Liver (tissue), 9 donors: Measurements from ENCODE around the gene EGFLAM. TPM values are rescaled to one million over a fixed set of nuclear protein-coding genes. Genes with fewer than 3 reads are reported as not detected.

Experiments used
- DNase-seq: peaks from one replicate; pipeline ENCODE4 v3.0.0-alpha.2; 2017; ENCODE audit warnings: low spot score
- H3K27ac ChIP-seq, 2 donors: one replicate each; pipeline ENCODE4 v1.7.0; 2013; ENCODE audit warnings: inconsistent platforms in 2 of 2, low read length in 2 of 2, control low read depth in 1 of 2, low read depth in 1 of 2, mild to moderate bottlenecking in 1 of 2
- H3K27me3 ChIP-seq, 4 donors: one replicate each; pipeline versions ENCODE4 v1.6.1 to v1.7.0; 2013; ENCODE audit warnings: low read length in 3 of 4, inconsistent platforms in 1 of 4, mild to moderate bottlenecking in 1 of 4, moderate library complexity in 1 of 4; ENCODE audit not compliant: control insufficient read depth in 4 of 4, insufficient read depth in 4 of 4
- H3K36me3 ChIP-seq, 4 donors: one replicate each; pipeline versions ENCODE4 v1.6.1 to v1.7.0; 2013; ENCODE audit warnings: low read length in 3 of 4, mild to moderate bottlenecking in 3 of 4, low read depth in 1 of 4, moderate library complexity in 1 of 4; ENCODE audit not compliant: control insufficient read depth in 4 of 4, insufficient read depth in 3 of 4
- H3K4me1 ChIP-seq, 4 donors: one replicate each; pipeline versions ENCODE4 v1.6.1 to v1.7.0; 2013; ENCODE audit warnings: low read length in 3 of 4, mild to moderate bottlenecking in 3 of 4, moderate library complexity in 1 of 4; ENCODE audit not compliant: control insufficient read depth in 4 of 4, insufficient read depth in 4 of 4
- H3K4me3 ChIP-seq, 3 donors: one replicate each; pipeline versions ENCODE4 v1.6.1 to v1.7.0; 2013; ENCODE audit warnings: low read length in 3 of 3, control low read depth in 1 of 3, low read depth in 1 of 3, mild to moderate bottlenecking in 1 of 3
- H3K9ac ChIP-seq, 2 donors: one replicate each; pipeline ENCODE4 v1.7.0; 2013; ENCODE audit warnings: low read length in 2 of 2, mild to moderate bottlenecking in 2 of 2, moderate library complexity in 2 of 2, control low read depth in 1 of 2, low read depth in 1 of 2
- H3K9me3 ChIP-seq, 4 donors: one replicate each; pipeline versions ENCODE4 v1.6.1 to v1.7.0; 2013; ENCODE audit warnings: low read length in 3 of 4; ENCODE audit not compliant: control insufficient read depth in 4 of 4
- CTCF ChIP-seq: fragments of 150-350 bp; IDR thresholded peaks from 2 replicates; pipeline ENCODE4 v1.5.1; 2017; ENCODE audit warnings: improper control_type of control experiment, low read depth, low read length; ENCODE audit not compliant: missing input control
- EGR1 ChIP-seq, 2 donors: IDR thresholded peaks; 2 replicates each; pipeline ENCODE4 v1.6.1; 2016 to 2018; ENCODE audit warnings: antibody characterized with exemption in 2 of 2, low read depth in 2 of 2
- FOXA1 ChIP-seq: IDR thresholded peaks from 2 replicates; pipeline ENCODE4 v1.6.1; 2016; ENCODE audit warnings: antibody characterized with exemption
- FOXA2 ChIP-seq: IDR thresholded peaks from 2 replicates; pipeline ENCODE4 v1.6.1; 2016; ENCODE audit warnings: antibody characterized with exemption
- GABPA ChIP-seq, 2 donors: IDR thresholded peaks in 1 of 2; conservative IDR thresholded peaks in 1 of 2; 2 replicates each; pipeline ENCODE4 v1.6.1; 2016; ENCODE audit warnings: antibody characterized with exemption in 2 of 2, mild to moderate bottlenecking in 1 of 2, moderate library complexity in 1 of 2
- HNF4A ChIP-seq, 2 donors: conservative IDR thresholded peaks; 2 replicates each; pipeline ENCODE4 v1.6.1; 2016; ENCODE audit warnings: antibody characterized with exemption in 2 of 2, mild to moderate bottlenecking in 2 of 2
- HNF4G ChIP-seq: IDR thresholded peaks from 2 replicates; pipeline ENCODE4 v1.6.1; 2016; ENCODE audit warnings: antibody characterized with exemption
- JUND ChIP-seq, 2 donors: IDR thresholded peaks; 2 replicates each; pipeline ENCODE4 v1.6.1; 2016; ENCODE audit warnings: antibody characterized with exemption in 2 of 2
- MAX ChIP-seq: IDR thresholded peaks from 2 replicates; pipeline ENCODE4 v1.6.1; 2016; ENCODE audit warnings: antibody characterized with exemption
- NR2F2 ChIP-seq: IDR thresholded peaks from 2 replicates; pipeline ENCODE4 v1.6.1; 2016; ENCODE audit warnings: antibody characterized with exemption
- RAD21 ChIP-seq, 2 donors: IDR thresholded peaks; 2 replicates each; pipeline ENCODE4 v1.6.1; 2016; ENCODE audit warnings: antibody characterized with exemption in 2 of 2, mild to moderate bottlenecking in 2 of 2
- RXRA ChIP-seq, 2 donors: IDR thresholded peaks; 2 replicates each; pipeline ENCODE4 v1.6.1; 2017 to 2018; ENCODE audit warnings: antibody characterized with exemption in 2 of 2, mild to moderate bottlenecking in 1 of 2
- SP1 ChIP-seq: IDR thresholded peaks from 2 replicates; pipeline ENCODE4 v1.6.1; 2018; ENCODE audit warnings: antibody characterized with exemption, mild to moderate bottlenecking
- TAF1 ChIP-seq: conservative IDR thresholded peaks from 2 replicates; pipeline ENCODE4 v1.6.1; 2016; ENCODE audit warnings: antibody characterized with exemption, mild to moderate bottlenecking
- YY1 ChIP-seq: IDR thresholded peaks from 2 replicates; pipeline ENCODE4 v1.6.1; 2016; ENCODE audit warnings: antibody characterized with exemption, mild to moderate bottlenecking
- WGBS: extraction: QIAGEN DNeasy Blood & Tissue Kit; methylation state at CpG from one replicate; pipeline ENCODE4 v1.1.7; 2013; 5-methylcytosine and 5-hydroxymethylcytosine counted together
- polyA plus RNA-seq, 2 donors: library from polyadenylated mRNA; stranded (reverse) in 1 of 2; unstranded in 1 of 2; fragments of 200-250 nt in 1 of 2; fragments of >200 nt in 1 of 2; fragmentation: Nextera tagmentation in 1 of 2; extraction: Ambion mirVana in 1 of 2; gene quantifications; one replicate each; pipeline versions ENCODE4 v1.2.1 to v1.2.3, GENCODE V29; 2013 to 2015
- total RNA-seq, 2 donors: library from RNA; depleted of rRNA; stranded (reverse); fragments of >200 nt; gene quantifications; one replicate each; pipeline ENCODE4 v1.2.3, GENCODE V29; 2014
- TF ChIP-seq, protein P1 (sequence below): IDR thresholded peaks from 2 replicates; pipeline ENCODE4 v1.6.1; 2016; ENCODE audit warnings: antibody characterized with exemption
- TF ChIP-seq, protein P2 (sequence below): IDR thresholded peaks from 2 replicates; pipeline ENCODE4 v1.6.1; 2016; ENCODE audit warnings: antibody characterized with exemption
- donor health status: healthy.
- donor health status: healthy.
- donor health status: healthy.
- donor health status: healthy.
- donor health status: healthy.

Gene EGFLAM
- total and polyA plus RNA-seq, 4 donors: 1.1 to 4.9 (median 1.9) TPM

GRCh38 chr5:38426490-38426889 lies 168.1 kb downstream of the EGFLAM start:
- Histone ChIP-seq H3K4me3 (no peak overlapping the region), H3K27ac (no peak overlapping the region), H3K4me1 (no peaks in the 10 kb centered on the region), H3K36me3 (no peaks in the 10 kb centered on the region), H3K9ac (no peak overlapping the region), H3K9me3 (no peaks in the 10 kb centered on the region), H3K27me3 (no peaks in the 10 kb centered on the region)
- WGBS: 90% methylated on average over 1 of the region's 1 CpG
- DNase-seq: no peak
- TF ChIP-seq FOXA1 (no peak), RAD21 (IDR thresholded peaks at IDR 0.05) (no peak), SP1 (no peak), CTCF (no peak), HNF4A (conservative IDR thresholded peaks at IDR 0.05) (no peak), TAF1 (no peak), YY1 (no peak), MAX (no peak), JUND (IDR thresholded peaks at IDR 0.05) (no peak), GABPA (IDR thresholded peaks at IDR 0.05 in 1 of 2, conservative IDR thresholded peaks at IDR 0.05 in 1 of 2) (no peak), EGR1 (IDR thresholded peaks at IDR 0.05; ENCODE audit: low read depth in 2 of 2) (no peak), RXRA (IDR thresholded peaks at IDR 0.05) (no peak)
- TF ChIP-seq, protein P1, sequence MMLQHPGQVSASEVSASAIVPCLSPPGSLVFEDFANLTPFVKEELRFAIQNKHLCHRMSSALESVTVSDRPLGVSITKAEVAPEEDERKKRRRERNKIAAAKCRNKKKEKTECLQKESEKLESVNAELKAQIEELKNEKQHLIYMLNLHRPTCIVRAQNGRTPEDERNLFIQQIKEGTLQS: no peak
- TF ChIP-seq, protein P2, sequence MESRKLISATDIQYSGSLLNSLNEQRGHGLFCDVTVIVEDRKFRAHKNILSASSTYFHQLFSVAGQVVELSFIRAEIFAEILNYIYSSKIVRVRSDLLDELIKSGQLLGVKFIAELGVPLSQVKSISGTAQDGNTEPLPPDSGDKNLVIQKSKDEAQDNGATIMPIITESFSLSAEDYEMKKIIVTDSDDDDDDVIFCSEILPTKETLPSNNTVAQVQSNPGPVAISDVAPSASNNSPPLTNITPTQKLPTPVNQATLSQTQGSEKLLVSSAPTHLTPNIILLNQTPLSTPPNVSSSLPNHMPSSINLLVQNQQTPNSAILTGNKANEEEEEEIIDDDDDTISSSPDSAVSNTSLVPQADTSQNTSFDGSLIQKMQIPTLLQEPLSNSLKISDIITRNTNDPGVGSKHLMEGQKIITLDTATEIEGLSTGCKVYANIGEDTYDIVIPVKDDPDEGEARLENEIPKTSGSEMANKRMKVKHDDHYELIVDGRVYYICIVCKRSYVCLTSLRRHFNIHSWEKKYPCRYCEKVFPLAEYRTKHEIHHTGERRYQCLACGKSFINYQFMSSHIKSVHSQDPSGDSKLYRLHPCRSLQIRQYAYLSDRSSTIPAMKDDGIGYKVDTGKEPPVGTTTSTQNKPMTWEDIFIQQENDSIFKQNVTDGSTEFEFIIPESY: no peak

DNA sequence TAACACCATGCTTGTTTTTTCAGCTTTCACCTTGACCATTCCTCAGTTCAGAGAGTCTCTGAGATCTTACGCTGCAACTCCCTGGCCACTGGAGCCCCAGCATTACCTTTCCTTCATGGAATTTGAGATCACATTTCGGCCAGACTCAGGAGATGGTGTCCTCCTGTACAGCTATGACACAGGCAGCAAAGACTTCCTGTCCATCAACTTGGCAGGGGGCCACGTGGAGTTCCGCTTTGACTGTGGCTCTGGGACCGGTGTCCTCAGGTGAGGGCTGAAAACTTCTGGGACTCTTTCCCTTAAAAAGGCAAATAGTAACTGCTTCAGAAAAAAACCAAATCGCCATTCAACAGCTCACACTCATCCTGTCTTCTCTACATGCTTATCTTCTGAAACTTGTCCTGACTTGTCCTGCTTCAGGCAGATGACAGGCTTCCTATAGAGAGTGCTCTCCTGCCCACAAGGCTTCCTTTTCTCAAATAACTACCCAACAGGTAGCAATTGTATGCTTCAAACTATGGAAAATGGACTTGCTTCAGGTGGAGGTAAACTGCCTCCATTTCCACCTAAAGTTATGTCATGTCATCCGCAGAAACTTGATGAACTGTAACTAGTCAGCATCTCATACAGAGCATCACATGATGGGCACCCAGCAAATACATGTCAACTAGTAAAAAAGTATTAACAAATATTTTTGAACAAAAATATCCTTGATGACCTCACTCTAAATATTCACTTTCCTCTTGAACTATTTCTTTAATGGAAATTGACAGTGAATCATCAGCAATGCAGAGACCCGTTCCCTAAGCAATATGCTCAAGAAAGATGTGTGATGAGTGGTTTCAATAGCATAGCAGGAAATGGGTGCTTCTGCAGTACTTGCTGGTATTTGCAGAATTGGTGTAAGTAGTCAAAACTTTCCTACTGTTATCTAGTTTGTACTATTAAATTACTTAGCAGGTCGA lies 168.9 kb downstream of the EGFLAM start:
- Histone ChIP-seq H3K27ac (no peak overlapping the region), H3K27me3 (no peaks in the 10 kb centered on the region), H3K4me1 (no peaks in the 10 kb centered on the region), H3K9ac (no peak overlapping the region), H3K9me3 (no peaks in the 10 kb centered on the region), H3K36me3 (no peaks in the 10 kb centered on the region), H3K4me3 (no peak overlapping the region)
- no peak for DNase-seq
- WGBS: 79% methylated on average over 9 of the region's 9 CpGs
- TF ChIP-seq HNF4G (no peak), EGR1 (IDR thresholded peaks at IDR 0.05; ENCODE audit: low read depth in 2 of 2) (no peak), NR2F2 (no peak), JUND (IDR thresholded peaks at IDR 0.05) (no peak), FOXA1 (no peak), RAD21 (IDR thresholded peaks at IDR 0.05) (no peak), CTCF (no peak), MAX (no peak), GABPA (IDR thresholded peaks at IDR 0.05 in 1 of 2, conservative IDR thresholded peaks at IDR 0.05 in 1 of 2) (no peak), YY1 (no peak), RXRA (IDR thresholded peaks at IDR 0.05) (no peak), HNF4A (conservative IDR thresholded peaks at IDR 0.05) (no peak), FOXA2 (no peak)
- TF ChIP-seq, protein P2: no peak
